Measurements from ENCODE around the gene LY6G5B. TPM values are rescaled to one million over a fixed set of nuclear protein-coding genes. Genes with fewer than 3 reads are reported as not detected.

Gene LY6G5B
- 1 to 10 TPM in 1 of 2 donors, under 1 TPM in 1; 0.67 to 1.8 TPM for total RNA-seq

GRCh38 chr6:31669676-31670075 is at the start of gene LY6G5B:
Gene LY6G5B, plus strand, starts transcription at chr6:31669976. Its CDS starts 975 bp downstream, at chr6:31670951.
- TF ChIP-seq CTCF (IDR thresholded peaks at IDR 0.05), result no peak
- H3K36me3 ChIP-seq, result peaks cover 65% of the 10 kb centered on the region
- no peaks in the 10 kb centered on the region for H3K27me3 ChIP-seq
- peaks cover 0 to 17% of the 10 kb centered on the region in 2 donors for H3K4me1 ChIP-seq
- H3K4me3 ChIP-seq, result no peak within 1 kb of the TSS
- DNase-seq (ENCODE audit: low spot score), result no peak
- no peak within 1 kb of the TSS for H3K27ac ChIP-seq
- H3K9me3 ChIP-seq, result no peaks in the 10 kb centered on the region

GRCh38 chr6:31620586-31621319 is 49.0 kb upstream of the LY6G5B start, which contains the start of gene PRRC2A:
Gene PRRC2A, plus strand, starts transcription at chr6:31620715. Its CDS starts 2,075 bp downstream, at chr6:31622790.
- Histone ChIP-seq H3K9me3 (no peaks in the 10 kb centered on the region), H3K36me3 (peaks cover 26% of the 10 kb centered on the region), H3K4me1 (peaks cover 0 to 18% of the 10 kb centered on the region in 2 donors), H3K27me3 (no peaks in the 10 kb centered on the region), H3K4me3 (peak within 1 kb of the TSS; percentile 63 to 81), H3K27ac (peak within 1 kb of the TSS; percentile 93 to 99)
- no peak for TF ChIP-seq CTCF (IDR thresholded peaks at IDR 0.05)
- no peak for DNase-seq (ENCODE audit: low spot score)

- peaks cover 32% of the 10 kb centered on the region for H3K36me3 ChIP-seq
- no peak for DNase-seq (ENCODE audit: low spot score)
- H3K27me3 ChIP-seq, result no peaks in the 10 kb centered on the region
- H3K4me3 ChIP-seq, result peak overlapping the region; percentile 63 to 81
- no peaks in the 10 kb centered on the region for H3K9me3 ChIP-seq
- H3K4me1 ChIP-seq, result peaks cover 0 to 18% of the 10 kb centered on the region in 2 donors
- TF ChIP-seq CTCF (IDR thresholded peaks at IDR 0.05), result no peak
- peak overlapping the region; percentile 93 to 99 for H3K27ac ChIP-seq
These were observed 48.3 kb upstream of the LY6G5B start for GRCh38 chr6:31621320-31621939.

- Histone ChIP-seq H3K4me1 (peaks cover 0 to 18% of the 10 kb centered on the region in 2 donors), H3K4me3 (peak overlapping the region in 1 of 2 donors; percentile 81), H3K36me3 (peaks cover 38% of the 10 kb centered on the region), H3K27ac (peak overlapping the region; percentile 93 to 99), H3K9me3 (no peaks in the 10 kb centered on the region), H3K27me3 (no peaks in the 10 kb centered on the region)
- no peak for TF ChIP-seq CTCF (IDR thresholded peaks at IDR 0.05)
- DNase-seq (ENCODE audit: low spot score), result no peak
These were observed 47.8 kb upstream of the LY6G5B start for GRCh38 chr6:31621991-31622390.

GRCh38 chr6:31622684-31623091 is 47.1 kb upstream of the LY6G5B start:
- H3K27me3 ChIP-seq, result no peaks in the 10 kb centered on the region
- DNase-seq (ENCODE audit: low spot score), result no peak
- no peak overlapping the region for H3K27ac ChIP-seq
- no peak for TF ChIP-seq CTCF (IDR thresholded peaks at IDR 0.05)
- H3K9me3 ChIP-seq, result no peaks in the 10 kb centered on the region
- peaks cover 45% of the 10 kb centered on the region for H3K36me3 ChIP-seq
- no peak overlapping the region for H3K4me3 ChIP-seq
- H3K4me1 ChIP-seq, result peaks cover 0 to 18% of the 10 kb centered on the region in 2 donors

Data from right atrium auricular region (tissue), 2 donors.